Measurements from ENCODE around the gene ACY1. TPM values are rescaled to one million over a fixed set of nuclear protein-coding genes. Genes with fewer than 3 reads are reported as not detected.

Gene ACY1
- total RNA-seq, 4 donors from 2014 or later = 31.2 to 49.3 (median 36.8) TPM

- Histone ChIP-seq H3K4me1 (peaks cover 34% of the 10 kb centered on the region), H3K27ac (peak overlapping the region; percentile 71), H3K9me3 (no peaks in the 10 kb centered on the region), H3K27me3 (no peaks in the 10 kb centered on the region), H3K4me3 (peak overlapping the region; percentile 82), H3K36me3 (peaks cover 27% of the 10 kb centered on the region)
- TF ChIP-seq CTCF (IDR thresholded peaks at IDR 0.05) = no peak
- no peak for TF ChIP-seq POLR2A (IDR thresholded peaks at IDR 0.05)
- TF ChIP-seq EP300 (IDR thresholded peaks at IDR 0.05) = no peak
- TF ChIP-seq POLR2AphosphoS5 (IDR thresholded peaks at IDR 0.05) = no peak
- DNase-seq (ENCODE audit: low spot score in 2 of 2) = no peak
- 0% methylated on average over 4 of the region's 20 CpGs for WGBS
Measured at GRCh38 chr3:51941463-51941797, 41.9 kb upstream of the ACY1 start.

- Histone ChIP-seq H3K9me3 (no peaks in the 10 kb centered on the region), H3K27ac (peak within 1 kb of the TSS; percentile 90), H3K27me3 (no peaks in the 10 kb centered on the region), H3K36me3 (peaks cover 21% of the 10 kb centered on the region), H3K4me1 (peaks cover 34% of the 10 kb centered on the region), H3K4me3 (peak within 1 kb of the TSS; percentile 82)
- TF ChIP-seq CTCF (IDR thresholded peaks at IDR 0.05) (peak; percentile 98 to 100), POLR2AphosphoS5 (IDR thresholded peaks at IDR 0.05) (peak in 2 of 3 donors; percentile 57 to 84), POLR2A (IDR thresholded peaks at IDR 0.05) (peak; percentile 19 to 58), EP300 (IDR thresholded peaks at IDR 0.05) (no peak)
- peak; percentile 100 for DNase-seq (ENCODE audit: low spot score in 2 of 2)
- WGBS = under 1% methylated on average over 32 of the region's 67 CpGs
Measured at GRCh38 chr3:51941798-51942602, 41.3 kb upstream of the ACY1 start, which contains the start of the genes PARP3 and RRP9. TSS of gene PARP3 (plus strand) at chr3:51942363. CDS start at chr3:51943356, 993 bp downstream. TSS of gene RRP9 (minus strand) at chr3:51941904. CDS start at chr3:51941867, 37 bp downstream.

- DNase-seq (ENCODE audit: low spot score in 2 of 2) = peak; percentile 79 to 81
- Histone ChIP-seq H3K27me3 (no peaks in the 10 kb centered on the region), H3K4me3 (peak overlapping the region; percentile 82), H3K36me3 (peaks cover 13% of the 10 kb centered on the region), H3K9me3 (no peaks in the 10 kb centered on the region), H3K4me1 (peaks cover 34% of the 10 kb centered on the region), H3K27ac (peak overlapping the region; percentile 90)
- 51% methylated on average over 8 of the region's 17 CpGs for WGBS
- no peak for TF ChIP-seq CTCF (IDR thresholded peaks at IDR 0.05)
- TF ChIP-seq EP300 (IDR thresholded peaks at IDR 0.05) = no peak
- TF ChIP-seq POLR2AphosphoS5 (IDR thresholded peaks at IDR 0.05) = no peak
- TF ChIP-seq POLR2A (IDR thresholded peaks at IDR 0.05) = no peak
Measured at GRCh38 chr3:51942603-51943450, 40.5 kb upstream of the ACY1 start.

GRCh38 chr3:51943451-51944391 is 39.6 kb upstream of the ACY1 start:
- Histone ChIP-seq H3K27me3 (no peaks in the 10 kb centered on the region), H3K36me3 (peaks cover 12% of the 10 kb centered on the region), H3K4me1 (peaks cover 34% of the 10 kb centered on the region), H3K4me3 (peak overlapping the region; percentile 82), H3K9me3 (no peaks in the 10 kb centered on the region), H3K27ac (peak overlapping the region; percentile 90)
- TF ChIP-seq POLR2A (IDR thresholded peaks at IDR 0.05) (no peak), POLR2AphosphoS5 (IDR thresholded peaks at IDR 0.05) (no peak), EP300 (IDR thresholded peaks at IDR 0.05) (no peak), CTCF (IDR thresholded peaks at IDR 0.05) (no peak)
- WGBS = 97% methylated on average over 17 of the region's 21 CpGs
- DNase-seq (ENCODE audit: low spot score in 2 of 2) = peak; percentile 67 to 79

Data from suprapubic skin (tissue), 4 donors.